ENCODE results near the gene MAPRE2. TPM values are rescaled to one million over a fixed set of nuclear protein-coding genes. Genes with fewer than 3 reads are reported as not detected.

Gene MAPRE2
- total RNA-seq, 2 donors from 2014 or later: 16.1 to 17.2 TPM

- Histone ChIP-seq H3K4me1 (replicated peaks) (no peaks in the 10 kb centered on the region), H3K4me3 (no peak overlapping the region), H3K27me3 (replicated peaks; ENCODE audit: insufficient read depth) (no peaks in the 10 kb centered on the region), H3K9me3 (no peaks in the 10 kb centered on the region), H3K36me3 (no peaks in the 10 kb centered on the region), H3K27ac (no peak overlapping the region)
- intact Hi-C loops (cut with DNase I): loop anchor here (5.0 kb wide), 1 partner anchor 326 kb away; no protein-coding TSS in a partner anchor
- no peak for DNase-seq (ENCODE audit: low spot score)
- no peak for TF ChIP-seq POLR2A (IDR thresholded peaks at IDR 0.05)
- peak in 1 of 4 experiments; percentile 19 for TF ChIP-seq CTCF (IDR thresholded peaks at IDR 0.05)
- 65% methylated on average over 5 of the region's 5 CpGs for WGBS
Observed at GRCh38 chr18:35026407-35027061, 14.7 kb upstream of the MAPRE2 start.

GRCh38 chr18:35027206-35027605 is 14.0 kb upstream of the MAPRE2 start:
- no peaks in the 10 kb centered on the region for H3K27me3 ChIP-seq (replicated peaks; ENCODE audit: insufficient read depth)
- intact Hi-C loops (cut with DNase I): loop anchor here (5.0 kb wide), 1 partner anchor 325 kb away; no protein-coding TSS in a partner anchor
- no peaks in the 10 kb centered on the region for H3K4me1 ChIP-seq (replicated peaks)
- no peak overlapping the region for H3K4me3 ChIP-seq
- TF ChIP-seq CTCF (IDR thresholded peaks at IDR 0.05): no peak
- TF ChIP-seq POLR2A (IDR thresholded peaks at IDR 0.05): no peak
- no peak for TF ChIP-seq POLR2AphosphoS5 (IDR thresholded peaks at IDR 0.05)
- no peak overlapping the region for H3K27ac ChIP-seq
- no peaks in the 10 kb centered on the region for H3K9me3 ChIP-seq
- no peaks in the 10 kb centered on the region for H3K36me3 ChIP-seq
- 100% methylated on average over 1 of the region's 1 CpG for WGBS
- no peak for DNase-seq (ENCODE audit: low spot score)

- H3K27ac ChIP-seq: no peak overlapping the region
- no peaks in the 10 kb centered on the region for H3K4me1 ChIP-seq (replicated peaks)
- intact Hi-C loops (cut with DNase I): loop anchor here (5.0 kb wide), 1 partner anchor 324 kb away; no protein-coding TSS in a partner anchor
- no peaks in the 10 kb centered on the region for H3K9me3 ChIP-seq
- TF ChIP-seq POLR2A (IDR thresholded peaks at IDR 0.05) (no peak), POLR2AphosphoS5 (IDR thresholded peaks at IDR 0.05) (no peak), CTCF (IDR thresholded peaks at IDR 0.05) (no peak)
- 79% methylated on average over 2 of the region's 2 CpGs for WGBS
- no peak overlapping the region for H3K4me3 ChIP-seq
- H3K36me3 ChIP-seq: no peaks in the 10 kb centered on the region
- H3K27me3 ChIP-seq (replicated peaks; ENCODE audit: insufficient read depth): no peaks in the 10 kb centered on the region
- DNase-seq (ENCODE audit: low spot score): no peak
Observed at GRCh38 chr18:35028536-35028935, 12.7 kb upstream of the MAPRE2 start.

GRCh38 chr18:35029103-35029502 is 12.1 kb upstream of the MAPRE2 start:
- intact Hi-C loops (cut with DNase I): loop anchor here (5.0 kb wide), 1 partner anchor 323 kb away; no protein-coding TSS in a partner anchor
- no peak overlapping the region for H3K4me3 ChIP-seq
- no peaks in the 10 kb centered on the region for H3K4me1 ChIP-seq (replicated peaks)
- no peak overlapping the region for H3K27ac ChIP-seq
- no peaks in the 10 kb centered on the region for H3K27me3 ChIP-seq (replicated peaks; ENCODE audit: insufficient read depth)
- no peaks in the 10 kb centered on the region for H3K36me3 ChIP-seq
- WGBS: 81% methylated on average over 4 of the region's 4 CpGs
- no peak for DNase-seq (ENCODE audit: low spot score)
- no peak for TF ChIP-seq POLR2A (IDR thresholded peaks at IDR 0.05)
- TF ChIP-seq POLR2AphosphoS5 (IDR thresholded peaks at IDR 0.05): no peak
- TF ChIP-seq CTCF (IDR thresholded peaks at IDR 0.05): no peak
- no peaks in the 10 kb centered on the region for H3K9me3 ChIP-seq

- no peak overlapping the region for H3K4me3 ChIP-seq
- TF ChIP-seq POLR2A (IDR thresholded peaks at IDR 0.05) (no peak), CTCF (IDR thresholded peaks at IDR 0.05) (no peak), POLR2AphosphoS5 (IDR thresholded peaks at IDR 0.05) (no peak)
- peak overlapping the region in 1 of 2 donors; percentile 8 for H3K27ac ChIP-seq
- H3K36me3 ChIP-seq: no peaks in the 10 kb centered on the region
- no peaks in the 10 kb centered on the region for H3K27me3 ChIP-seq (replicated peaks; ENCODE audit: insufficient read depth)
- H3K9me3 ChIP-seq: no peaks in the 10 kb centered on the region
- H3K4me1 ChIP-seq (replicated peaks): no peaks in the 10 kb centered on the region
- WGBS: 12% methylated on average over 3 of the region's 3 CpGs
- intact Hi-C loops (cut with DNase I): loop anchor here (5.0 kb wide), 2 partner anchors 208 to 323 kb away; no protein-coding TSS in a partner anchor
- no peak for DNase-seq (ENCODE audit: low spot score)
Observed at GRCh38 chr18:35029770-35030169, 11.4 kb upstream of the MAPRE2 start.
